ENCODE results near the gene ADAMTS3.

DNA sequence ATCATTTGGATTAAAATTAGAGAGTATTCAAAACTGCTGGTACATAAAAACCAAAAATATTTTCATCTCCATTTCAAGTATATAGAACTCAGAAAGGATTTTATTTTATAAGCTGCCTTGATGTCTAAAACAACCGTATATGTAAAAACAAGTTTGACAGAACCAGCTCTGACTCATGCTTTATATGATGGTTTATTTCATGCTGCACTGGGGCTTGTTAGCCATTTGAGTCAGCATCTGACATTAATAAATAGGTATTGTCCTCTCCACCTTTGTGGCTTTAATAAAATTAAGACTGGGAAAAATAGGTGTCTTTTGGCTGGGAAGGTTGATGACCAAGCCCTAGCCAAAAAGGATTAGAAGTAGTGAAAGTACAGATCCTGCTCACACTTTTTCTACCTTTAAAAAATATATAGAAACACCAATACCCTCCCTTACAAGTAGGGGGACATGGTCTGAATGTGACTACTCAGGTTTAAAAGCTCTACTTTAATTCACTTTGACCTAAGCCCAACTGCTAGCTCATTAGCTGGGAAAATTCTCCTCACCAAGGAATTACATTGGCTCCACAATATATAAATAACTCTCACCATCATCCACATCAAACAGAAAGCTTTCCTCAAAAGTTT is 228.1 kb downstream of the ADAMTS3 start:
- TF ChIP-seq POLR2A (IDR thresholded peaks at IDR 0.05) (no peak), EP300 (IDR thresholded peaks at IDR 0.05) (no peak)

Measured in stomach (tissue), 4 donors.